Naive thymus-derived CD4-positive, alpha-beta T cell (primary cell): ENCODE data around the gene ISCU. TPM values are rescaled to one million over a fixed set of nuclear protein-coding genes. Genes with fewer than 3 reads are reported as not detected.

Experiments used
- ATAC-seq: fragments of 150-1000 bp; cut with Tn5 transposase; 2 replicates; pipeline ENCODE4 v1.10.0; 2021; ENCODE audit warnings: mild to moderate bottlenecking, moderate library complexity
- CTCF ChIA-PET: fragments of 350-600 bp; sonication (Branson Sonifier 250); formaldehyde crosslinking; loops from one replicate; lab custom pipeline; 2021; ENCODE audit warnings: antibody characterized with exemption; lab: Charles Lee
- POLR2A ChIA-PET: fragments of 350-600 bp; sonication (Branson Sonifier 250); formaldehyde crosslinking; loops from one replicate; lab custom pipeline; 2021; ENCODE audit warnings: antibody characterized with exemption, inconsistent platforms; lab: Charles Lee
- DNase-seq, 9 donors: peaks; one replicate each; pipeline versions ENCODE4 v3.0.0 to v3.0.0-alpha.2; 2020 to 2022; ENCODE audit warnings: mixed read lengths in 1 of 9
- H3K27ac ChIP-seq: one replicate; pipeline ENCODE4 v1.7.0; 2013; ENCODE audit warnings: mild to moderate bottlenecking, low read depth, low read length, moderate library complexity
- H3K27me3 ChIP-seq, 2 donors: one replicate each; pipeline ENCODE4 v1.7.0; 2013; ENCODE audit warnings: low read length in 2 of 2, mild to moderate bottlenecking in 2 of 2, moderate library complexity in 2 of 2; ENCODE audit not compliant: control insufficient read depth in 2 of 2, insufficient read depth in 2 of 2
- H3K36me3 ChIP-seq, 3 experiments: 1 replicate in 2 of 3; 2 replicates in 1 of 3; pipeline ENCODE4 v1.7.0; 2013; ENCODE audit warnings: low read length in 3 of 3, mild to moderate bottlenecking in 3 of 3, moderate library complexity in 1 of 3; ENCODE audit not compliant: insufficient read depth in 3 of 3, control insufficient read depth in 2 of 3
- H3K4me1 ChIP-seq, 2 donors: one replicate each; pipeline ENCODE4 v1.7.0; 2013; ENCODE audit warnings: low read length in 2 of 2, mild to moderate bottlenecking in 2 of 2, moderate library complexity in 1 of 2; ENCODE audit not compliant: control insufficient read depth in 2 of 2, insufficient read depth in 2 of 2
- H3K4me3 ChIP-seq: 2 replicates; pipeline ENCODE4 v1.7.0; 2013; ENCODE audit warnings: mild to moderate bottlenecking, low read length
- H3K9me3 ChIP-seq, 3 experiments: 1 replicate in 2 of 3; 2 replicates in 1 of 3; pipeline ENCODE4 v1.7.0; 2013; ENCODE audit warnings: low read length in 3 of 3; ENCODE audit not compliant: control insufficient read depth in 2 of 3
- H3K27ac Mint-ChIP-seq, 9 donors: one replicate each; pipeline ENCODE4 v1.8.0; 2020 to 2022; ENCODE audit warnings: mixed read lengths in 9 of 9, mild to moderate bottlenecking in 8 of 9, moderate library complexity in 5 of 9, inconsistent platforms in 2 of 9
- H3K27me3 Mint-ChIP-seq, 5 donors: one replicate each; pipeline ENCODE4 v1.8.0; 2021 to 2022; ENCODE audit warnings: mixed read lengths in 5 of 5, mild to moderate bottlenecking in 1 of 5
- H3K36me3 Mint-ChIP-seq, 5 donors: one replicate each; pipeline ENCODE4 v1.8.0; 2020 to 2022; ENCODE audit warnings: mixed read lengths in 5 of 5, mild to moderate bottlenecking in 3 of 5, inconsistent platforms in 1 of 5
- H3K4me1 Mint-ChIP-seq, 7 donors: one replicate each; pipeline ENCODE4 v1.8.0; 2020 to 2022; ENCODE audit warnings: mixed read lengths in 7 of 7, mild to moderate bottlenecking in 3 of 7, inconsistent platforms in 1 of 7
- H3K4me3 Mint-ChIP-seq, 10 donors: one replicate each; pipeline ENCODE4 v1.8.0; 2020 to 2022; ENCODE audit warnings: mild to moderate bottlenecking in 10 of 10, mixed read lengths in 10 of 10, moderate library complexity in 6 of 10, inconsistent platforms in 2 of 10
- H3K9me3 Mint-ChIP-seq, 11 donors: one replicate each; pipeline ENCODE4 v1.8.0; 2020 to 2022; ENCODE audit warnings: mixed read lengths in 11 of 11, mild to moderate bottlenecking in 4 of 11, inconsistent platforms in 1 of 11, moderate library complexity in 1 of 11
- intact Hi-C, 2 donors: fragments of 100-400 bp; cut with micrococcal nuclease; formaldehyde crosslinking; loops; one replicate each; pipeline ENCODE4 v1.15.1; 2023
- polyA plus RNA-seq, 2 donors: library from polyadenylated mRNA; unstranded; fragments of 300-500 nt; fragmentation: Illumina TruSeq; gene quantifications; one replicate each; pipeline ENCODE4 v1.2.3, GENCODE V29; 2021
- total RNA-seq, 6 experiments: library from RNA in 5 of 6; stranded (reverse) in 5 of 6; gene quantifications; 1 replicate in 5 of 6; 2 replicates in 1 of 6; pipeline ENCODE4 v1.2.3 and lab custom pipeline; 2021 to 2026

The ISCU gene
- total and polyA plus RNA-seq, 7 experiments from 2014 or later: 51.7 to 401 (median 197) TPM

DNA sequence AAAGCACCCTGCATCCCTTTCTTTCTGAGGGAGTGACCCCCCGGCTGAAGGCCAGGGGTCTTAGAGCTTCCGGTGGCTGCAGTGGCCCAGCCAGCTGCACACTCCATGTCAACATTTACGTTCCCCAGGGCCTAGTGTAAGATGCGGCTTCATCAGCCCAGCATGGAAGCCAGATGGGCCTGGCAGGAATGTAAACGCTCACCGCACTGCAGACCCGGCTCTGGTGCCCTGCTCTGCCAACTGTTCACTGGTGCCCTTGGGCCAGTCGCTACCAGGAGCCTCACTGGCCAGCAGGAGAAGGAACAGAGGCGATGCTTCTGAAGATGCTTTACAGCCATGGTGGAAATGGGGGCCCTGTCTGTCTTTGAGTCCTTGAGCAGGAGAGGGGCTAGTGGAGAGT is 44.1 kb downstream of the ISCU start:
- CTCF ChIA-PET: interaction anchor here (1.8 kb wide), 1 partner anchor 11 kb away, joined by 5 read pairs; no protein-coding TSS in a partner anchor
- POLR2A ChIA-PET: interaction anchor here (0.6 to 0.9 kb wide), 2 partner anchors 9 to 35 kb away, joined by 3 read pairs; no protein-coding TSS in a partner anchor

DNA sequence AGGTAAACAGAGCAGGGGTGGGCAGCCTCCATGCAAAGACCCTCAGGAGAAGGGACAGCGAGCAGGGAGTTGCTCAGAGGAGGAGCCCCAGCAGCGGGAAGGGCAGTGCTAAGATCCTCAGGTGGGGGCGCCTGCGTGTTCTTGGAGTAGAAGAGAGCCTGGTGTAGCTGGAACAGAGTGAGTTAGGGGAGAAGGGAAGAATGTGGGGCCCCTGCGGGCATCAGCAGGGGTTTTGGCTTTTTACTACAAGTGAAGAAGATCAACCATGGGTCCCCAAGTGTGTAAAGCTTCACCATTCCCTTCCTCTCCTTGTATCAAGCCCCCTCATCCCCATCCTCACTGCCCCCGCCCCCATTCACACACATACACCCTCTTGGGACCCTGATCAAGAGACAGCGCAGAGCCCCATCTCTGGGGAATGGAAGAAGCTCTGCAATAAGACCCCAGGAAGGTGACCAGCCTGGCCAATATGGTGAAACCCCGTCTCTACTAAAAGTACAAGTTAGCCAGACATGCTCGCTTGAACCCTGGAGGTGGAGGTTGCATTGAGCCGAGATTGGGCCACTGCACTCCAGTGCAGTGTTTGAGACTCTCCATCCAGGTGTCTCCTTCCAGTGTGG is 45.7 kb downstream of the ISCU start:
- Mint-ChIP-seq H3K4me1 (peaks cover 0 to 11% (median 2%) of the 10 kb centered on the region in 7 donors), H3K9me3 (peaks cover 0 to 8% (median 0%) of the 10 kb centered on the region in 11 donors), H3K27me3 (peaks cover 0 to 7% (median 0%) of the 10 kb centered on the region in 5 donors), H3K27ac (no peak overlapping the region), H3K4me3 (no peak overlapping the region), H3K36me3 (no peaks in the 10 kb centered on the region)
- intact Hi-C loops: no loop called here
- no peak for ATAC-seq
- H3K27ac ChIP-seq: no peak overlapping the region
- DNase-seq: no peak
- no peak overlapping the region for H3K4me3 ChIP-seq
- no peaks in the 10 kb centered on the region for H3K4me1 ChIP-seq
- no peaks in the 10 kb centered on the region for H3K27me3 ChIP-seq
- no peaks in the 10 kb centered on the region for H3K9me3 ChIP-seq
- CTCF ChIA-PET: interaction anchor here (0.7 to 2.5 kb wide), 2 partner anchors 11 kb away, joined by 3 to 9 read pairs; no protein-coding TSS in a partner anchor
- POLR2A ChIA-PET: no interaction called here
- no peaks in the 10 kb centered on the region for H3K36me3 ChIP-seq

More for the DNA sequence above, 44.1 kb downstream of the ISCU start:
- intact Hi-C loops: no loop called here
- Mint-ChIP-seq H3K36me3 (no peaks in the 10 kb centered on the region), H3K4me1 (peaks cover 0 to 3% (median 0%) of the 10 kb centered on the region in 7 donors), H3K9me3 (peaks cover 0 to 8% (median 0%) of the 10 kb centered on the region in 11 donors), H3K4me3 (no peak overlapping the region), H3K27ac (no peak overlapping the region), H3K27me3 (peaks cover 0 to 7% (median 0%) of the 10 kb centered on the region in 5 donors)
- ATAC-seq (no peak), DNase-seq (no peak)
- Histone ChIP-seq H3K36me3 (no peaks in the 10 kb centered on the region), H3K27me3 (no peaks in the 10 kb centered on the region), H3K4me1 (no peaks in the 10 kb centered on the region), H3K4me3 (no peak overlapping the region), H3K27ac (no peak overlapping the region), H3K9me3 (no peaks in the 10 kb centered on the region)

DNA sequence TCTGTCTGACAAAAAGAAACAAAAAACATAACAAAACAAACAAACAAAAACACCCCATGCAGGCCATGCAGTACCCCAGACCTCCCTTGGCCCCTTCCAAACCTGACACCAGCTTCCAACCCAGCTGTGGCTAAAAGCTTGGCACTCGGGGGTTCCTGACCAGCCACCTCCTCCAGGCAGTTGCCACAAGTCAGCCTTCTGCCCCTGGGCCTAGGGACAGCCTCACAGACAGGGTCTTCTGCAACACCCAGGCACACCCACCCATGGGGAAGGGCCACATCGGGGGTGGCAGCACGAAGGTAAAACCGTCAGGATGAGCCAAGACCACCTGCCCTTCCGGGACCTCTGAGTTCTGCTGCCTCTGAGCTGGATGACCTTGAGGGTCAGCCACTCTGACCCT is 46.2 kb downstream of the ISCU start:
- Mint-ChIP-seq H3K36me3 (no peaks in the 10 kb centered on the region), H3K27me3 (peaks cover 0 to 7% (median 0%) of the 10 kb centered on the region in 5 donors), H3K4me1 (peaks cover 0 to 14% (median 2%) of the 10 kb centered on the region in 7 donors), H3K27ac (no peak overlapping the region), H3K9me3 (peaks cover 0 to 8% (median 0%) of the 10 kb centered on the region in 11 donors), H3K4me3 (no peak overlapping the region)
- no peaks in the 10 kb centered on the region for H3K27me3 ChIP-seq
- POLR2A ChIA-PET: no interaction called here
- intact Hi-C loops: no loop called here
- DNase-seq (no peak), ATAC-seq (no peak)
- CTCF ChIA-PET: interaction anchor here (2.5 kb wide), 1 partner anchor 10 kb away, joined by 9 read pairs; no protein-coding TSS in a partner anchor
- H3K9me3 ChIP-seq: no peaks in the 10 kb centered on the region
- no peak overlapping the region for H3K27ac ChIP-seq
- no peaks in the 10 kb centered on the region for H3K4me1 ChIP-seq
- H3K36me3 ChIP-seq: no peaks in the 10 kb centered on the region
- H3K4me3 ChIP-seq: no peak overlapping the region

DNA sequence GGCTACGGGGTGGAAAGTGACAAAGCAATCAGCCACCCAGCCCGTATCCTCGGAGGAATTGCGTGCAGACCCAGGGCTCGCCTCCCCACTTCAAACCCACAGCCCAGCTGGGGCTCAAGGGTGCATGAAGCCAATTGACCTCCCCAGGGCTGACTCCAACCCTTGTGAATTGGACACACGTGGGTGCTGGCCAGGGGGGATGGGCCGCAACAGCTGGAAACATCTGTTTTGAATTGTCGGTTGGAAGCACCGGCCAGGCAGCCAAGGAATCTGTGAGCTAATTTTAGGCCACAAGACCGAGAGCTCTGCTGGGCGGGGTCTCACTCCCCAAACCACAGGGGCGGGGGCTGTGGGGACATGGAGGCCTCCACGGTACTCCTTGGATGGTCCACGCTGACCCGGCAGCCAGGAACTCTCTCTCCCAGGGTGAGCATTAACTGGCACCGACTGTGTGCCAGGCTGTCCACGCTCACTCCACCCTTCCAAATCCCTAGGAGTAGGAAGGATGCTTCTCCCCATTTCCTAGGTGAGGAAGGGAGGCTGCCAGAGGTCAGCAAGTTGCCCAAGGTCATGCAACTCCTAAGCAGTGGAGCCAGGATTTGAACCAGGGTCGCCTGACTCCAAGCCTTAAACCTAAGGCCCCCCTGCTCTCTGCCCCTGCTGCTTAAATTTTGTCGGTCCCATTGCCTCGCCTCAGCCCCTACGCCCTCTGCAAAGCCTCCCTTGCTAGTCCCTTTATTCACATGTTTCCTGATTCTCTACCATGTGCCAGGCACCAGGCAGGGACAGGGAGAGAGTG is 47.3 kb downstream of the ISCU start:
- Mint-ChIP-seq H3K27ac (peak overlapping the region in 1 of 9 donors; percentile 68), H3K27me3 (peaks cover 0 to 4% (median 0%) of the 10 kb centered on the region in 5 donors), H3K36me3 (peaks cover 0 to 5% (median 0%) of the 10 kb centered on the region in 5 donors), H3K9me3 (peaks cover 0 to 8% (median 0%) of the 10 kb centered on the region in 11 donors), H3K4me3 (no peak overlapping the region), H3K4me1 (peaks cover 0 to 18% (median 5%) of the 10 kb centered on the region in 7 donors)
- DNase-seq: no peak
- no peaks in the 10 kb centered on the region for H3K36me3 ChIP-seq
- no peak for ATAC-seq
- intact Hi-C loops: loop anchor here in 1 of 2 donors (10.0 kb wide), 1 partner anchor 845 kb away; the partner anchor contains the start of gene PRDM4
- H3K4me1 ChIP-seq: no peaks in the 10 kb centered on the region
- ChIA-PET POLR2A (no interaction called here), CTCF (interaction anchor here (1.0 to 2.5 kb wide), 3 partner anchors 9 to 194 kb away, joined by 3 to 9 read pairs (median 5); no protein-coding TSS in a partner anchor)
- H3K4me3 ChIP-seq: no peak overlapping the region
- H3K27ac ChIP-seq: no peak overlapping the region
- no peaks in the 10 kb centered on the region for H3K9me3 ChIP-seq
- no peaks in the 10 kb centered on the region for H3K27me3 ChIP-seq

DNA sequence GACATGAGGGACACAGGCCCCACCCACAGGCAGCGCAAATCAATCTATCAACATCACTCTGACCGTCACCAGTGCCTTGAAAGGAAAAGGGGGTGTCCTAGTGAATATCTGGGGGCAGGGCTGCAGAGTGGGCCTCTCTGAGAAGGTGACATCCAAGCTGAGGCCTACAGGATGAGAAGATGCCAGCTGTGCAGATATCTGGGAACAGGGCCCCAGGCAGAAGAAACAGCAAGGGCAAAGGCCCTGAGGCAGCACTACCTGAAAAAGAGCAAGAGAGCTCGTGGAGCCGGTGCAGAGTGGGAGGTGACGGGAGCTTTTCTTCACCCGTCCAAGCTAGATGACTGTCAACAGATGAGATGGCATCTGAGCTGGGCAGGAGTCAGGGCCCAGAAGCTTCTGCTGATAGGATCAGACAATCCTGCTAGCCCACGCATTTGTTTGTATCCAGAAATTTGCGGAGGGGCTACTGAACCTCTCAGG is 48.0 kb downstream of the ISCU start:
- Histone ChIP-seq H3K27me3 (no peaks in the 10 kb centered on the region), H3K9me3 (no peaks in the 10 kb centered on the region), H3K4me1 (no peaks in the 10 kb centered on the region), H3K36me3 (no peaks in the 10 kb centered on the region), H3K27ac (no peak overlapping the region), H3K4me3 (no peak overlapping the region)
- no peaks in the 10 kb centered on the region for H3K27me3 Mint-ChIP-seq
- ATAC-seq: no peak
- intact Hi-C loops: loop anchor here in 1 of 2 donors (10.0 kb wide), 1 partner anchor 846 kb away; the partner anchor contains the start of gene PRDM4
- H3K27ac Mint-ChIP-seq: peak overlapping the region in 1 of 9 donors; percentile 68
- H3K9me3 Mint-ChIP-seq: peaks cover 0 to 8% (median 0%) of the 10 kb centered on the region in 11 donors
- POLR2A ChIA-PET: no interaction called here
- H3K36me3 Mint-ChIP-seq: peaks cover 0 to 10% (median 0%) of the 10 kb centered on the region in 5 donors
- peaks cover 0 to 17% (median 5%) of the 10 kb centered on the region in 7 donors for H3K4me1 Mint-ChIP-seq
- DNase-seq: no peak
- CTCF ChIA-PET: interaction anchor here (1.0 to 2.5 kb wide), 3 partner anchors 9 to 193 kb away, joined by 3 to 9 read pairs (median 5); no protein-coding TSS in a partner anchor
- no peak overlapping the region for H3K4me3 Mint-ChIP-seq
